ENCODE measurements around the gene ADARB1. TPM values are rescaled to one million over a fixed set of nuclear protein-coding genes. Genes with fewer than 3 reads are reported as not detected.

The ADARB1 gene
- total and polyA plus RNA-seq, 2 experiments from 2014 or later: 4.8 to 14.8 TPM

GRCh38 chr21:45157932-45158331, 83.6 kb downstream of the ADARB1 start:
- H3F3A ChIP-seq (replicated peaks; ENCODE audit: low read depth): no peaks in the 10 kb centered on the region
- no peaks in the 10 kb centered on the region for H4K20me1 ChIP-seq (replicated peaks; ENCODE audit: insufficient read depth)
- no peak for ATAC-seq
- peaks cover 4% of the 10 kb centered on the region for H3K27me3 Mint-ChIP-seq (ENCODE audit: insufficient read depth, low read depth, poor library complexity)
- no peaks in the 10 kb centered on the region for H3K79me2 ChIP-seq (replicated peaks; ENCODE audit: insufficient read depth)
- H3K27ac ChIP-seq (ENCODE audit: low read depth): no peak overlapping the region
- H3K36me3 Mint-ChIP-seq (ENCODE audit: low read depth): no peaks in the 10 kb centered on the region
- H3K4me1 Mint-ChIP-seq: peaks cover 10% of the 10 kb centered on the region
- no peaks in the 10 kb centered on the region for H3K27me3 ChIP-seq (ENCODE audit: insufficient read depth)
- no peak overlapping the region for H3K27ac Mint-ChIP-seq
- H2AFZ ChIP-seq: no peak overlapping the region
- no peaks in the 10 kb centered on the region for H3K4me1 ChIP-seq (ENCODE audit: insufficient read depth)
- no peaks in the 10 kb centered on the region for H3K36me3 ChIP-seq (ENCODE audit: insufficient read depth)
- TF ChIP-seq, protein P1, sequence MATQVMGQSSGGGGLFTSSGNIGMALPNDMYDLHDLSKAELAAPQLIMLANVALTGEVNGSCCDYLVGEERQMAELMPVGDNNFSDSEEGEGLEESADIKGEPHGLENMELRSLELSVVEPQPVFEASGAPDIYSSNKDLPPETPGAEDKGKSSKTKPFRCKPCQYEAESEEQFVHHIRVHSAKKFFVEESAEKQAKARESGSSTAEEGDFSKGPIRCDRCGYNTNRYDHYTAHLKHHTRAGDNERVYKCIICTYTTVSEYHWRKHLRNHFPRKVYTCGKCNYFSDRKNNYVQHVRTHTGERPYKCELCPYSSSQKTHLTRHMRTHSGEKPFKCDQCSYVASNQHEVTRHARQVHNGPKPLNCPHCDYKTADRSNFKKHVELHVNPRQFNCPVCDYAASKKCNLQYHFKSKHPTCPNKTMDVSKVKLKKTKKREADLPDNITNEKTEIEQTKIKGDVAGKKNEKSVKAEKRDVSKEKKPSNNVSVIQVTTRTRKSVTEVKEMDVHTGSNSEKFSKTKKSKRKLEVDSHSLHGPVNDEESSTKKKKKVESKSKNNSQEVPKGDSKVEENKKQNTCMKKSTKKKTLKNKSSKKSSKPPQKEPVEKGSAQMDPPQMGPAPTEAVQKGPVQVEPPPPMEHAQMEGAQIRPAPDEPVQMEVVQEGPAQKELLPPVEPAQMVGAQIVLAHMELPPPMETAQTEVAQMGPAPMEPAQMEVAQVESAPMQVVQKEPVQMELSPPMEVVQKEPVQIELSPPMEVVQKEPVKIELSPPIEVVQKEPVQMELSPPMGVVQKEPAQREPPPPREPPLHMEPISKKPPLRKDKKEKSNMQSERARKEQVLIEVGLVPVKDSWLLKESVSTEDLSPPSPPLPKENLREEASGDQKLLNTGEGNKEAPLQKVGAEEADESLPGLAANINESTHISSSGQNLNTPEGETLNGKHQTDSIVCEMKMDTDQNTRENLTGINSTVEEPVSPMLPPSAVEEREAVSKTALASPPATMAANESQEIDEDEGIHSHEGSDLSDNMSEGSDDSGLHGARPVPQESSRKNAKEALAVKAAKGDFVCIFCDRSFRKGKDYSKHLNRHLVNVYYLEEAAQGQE (IDR thresholded peaks at IDR 0.05; ENCODE audit: unreplicated experiment): no peak
- no peak for TF ChIP-seq EZH2phosphoT487 (IDR thresholded peaks at IDR 0.05; ENCODE audit: unreplicated experiment)
- no peak for TF ChIP-seq ZNF114 (CRISPR knock-in tag; IDR thresholded peaks at IDR 0.05)
- no peak for TF ChIP-seq NANOG (IDR thresholded peaks at IDR 0.05; ENCODE audit: borderline replicate concordance)
- TF ChIP-seq JUNB (IDR thresholded peaks at IDR 0.05; ENCODE audit: unreplicated experiment): no peak
- TF ChIP-seq ZNF331 (CRISPR knock-in tag; IDR thresholded peaks at IDR 0.05; ENCODE audit: low read depth): no peak
- TF ChIP-seq CTCF (conservative IDR thresholded peaks at IDR 0.05; ENCODE audit: low read depth in 2 of 2): no peak
- TF ChIP-seq STAT1 (IDR thresholded peaks at IDR 0.05; ENCODE audit: unreplicated experiment): no peak
- TF ChIP-seq, protein P2, sequence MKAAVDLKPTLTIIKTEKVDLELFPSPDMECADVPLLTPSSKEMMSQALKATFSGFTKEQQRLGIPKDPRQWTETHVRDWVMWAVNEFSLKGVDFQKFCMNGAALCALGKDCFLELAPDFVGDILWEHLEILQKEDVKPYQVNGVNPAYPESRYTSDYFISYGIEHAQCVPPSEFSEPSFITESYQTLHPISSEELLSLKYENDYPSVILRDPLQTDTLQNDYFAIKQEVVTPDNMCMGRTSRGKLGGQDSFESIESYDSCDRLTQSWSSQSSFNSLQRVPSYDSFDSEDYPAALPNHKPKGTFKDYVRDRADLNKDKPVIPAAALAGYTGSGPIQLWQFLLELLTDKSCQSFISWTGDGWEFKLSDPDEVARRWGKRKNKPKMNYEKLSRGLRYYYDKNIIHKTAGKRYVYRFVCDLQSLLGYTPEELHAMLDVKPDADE (IDR thresholded peaks at IDR 0.05): no peak
- TF ChIP-seq EZH2 (IDR thresholded peaks at IDR 0.05; ENCODE audit: low read depth, unreplicated experiment): no peak
- no peak for TF ChIP-seq CREB1 (CRISPR knock-in tag; IDR thresholded peaks at IDR 0.05; ENCODE audit: low read depth)
- no peak for TF ChIP-seq ZNF462 (CRISPR knock-in tag; IDR thresholded peaks at IDR 0.05)
- no peak overlapping the region for H3K4me3 ChIP-seq
- H3K4me3 Mint-ChIP-seq: no peak overlapping the region
- no peak for DNase-seq (ENCODE audit: low spot score)
- peaks cover 4% of the 10 kb centered on the region; the same call in 1 of the 2 replicates for H3K9me2 ChIP-seq (ENCODE audit: insufficient read depth)
- H3K4me2 ChIP-seq: no peak overlapping the region
- peaks cover 2% of the 10 kb centered on the region; the same call in 1 of the 3 replicates for H3K9me3 Mint-ChIP-seq
